ENCODE measurements around the gene WDR4. TPM values are rescaled to one million over a fixed set of nuclear protein-coding genes. Genes with fewer than 3 reads are reported as not detected.

Gene WDR4
- total RNA-seq, 6 experiments from 2014 or later = 18.5 to 27.6 (median 20.9) TPM

- H3K36me3 Mint-ChIP-seq (ENCODE audit: low read depth) = peaks cover 21% of the 10 kb centered on the region
- no peak overlapping the region for H3K27ac Mint-ChIP-seq
- H3K4me1 Mint-ChIP-seq (ENCODE audit: low read depth) = no peaks in the 10 kb centered on the region
- H3K4me3 Mint-ChIP-seq = no peak overlapping the region
- H3K9me3 Mint-ChIP-seq = no peaks in the 10 kb centered on the region
- peaks cover 2% of the 10 kb centered on the region for H3K27me3 Mint-ChIP-seq (ENCODE audit: insufficient read depth)
- TF ChIP-seq CTCF (IDR thresholded peaks at IDR 0.05) = no peak
- DNase-seq = no peak
Observed at GRCh38 chr21:42905195-42905594, 25.9 kb upstream of the WDR4 start.

GRCh38 chr21:42903817-42904216 lies 24.5 kb upstream of the WDR4 start:
- no peak overlapping the region for H3K27ac Mint-ChIP-seq
- H3K36me3 Mint-ChIP-seq (ENCODE audit: low read depth) = peaks cover 18% of the 10 kb centered on the region
- H3K4me3 Mint-ChIP-seq = no peak overlapping the region
- no peak for TF ChIP-seq CTCF (IDR thresholded peaks at IDR 0.05)
- DNase-seq = no peak
- H3K4me1 Mint-ChIP-seq (ENCODE audit: low read depth) = no peaks in the 10 kb centered on the region
- H3K27me3 Mint-ChIP-seq (ENCODE audit: insufficient read depth) = peaks cover 2% of the 10 kb centered on the region
- H3K9me3 Mint-ChIP-seq = no peaks in the 10 kb centered on the region

- H3K27ac Mint-ChIP-seq = no peak overlapping the region
- no peak for DNase-seq
- no peak for TF ChIP-seq CTCF (IDR thresholded peaks at IDR 0.05)
- H3K27me3 Mint-ChIP-seq (ENCODE audit: insufficient read depth) = no peaks in the 10 kb centered on the region
- H3K9me3 Mint-ChIP-seq = no peaks in the 10 kb centered on the region
- no peak overlapping the region for H3K4me3 Mint-ChIP-seq
- H3K36me3 Mint-ChIP-seq (ENCODE audit: low read depth) = peaks cover 17% of the 10 kb centered on the region
- no peaks in the 10 kb centered on the region for H3K4me1 Mint-ChIP-seq (ENCODE audit: low read depth)
Observed at GRCh38 chr21:42900446-42900845, 21.1 kb upstream of the WDR4 start.

GRCh38 chr21:42892931-42893755 lies 13.8 kb upstream of the WDR4 start, which contains the start of gene NDUFV3:
Gene NDUFV3 (plus strand): TSS chr21:42893309. CDS start chr21:42893334, 25 bp downstream.
- peak within 1 kb of the TSS; percentile 98 for H3K27ac Mint-ChIP-seq
- H3K4me1 Mint-ChIP-seq (ENCODE audit: low read depth) = peaks cover 12% of the 10 kb centered on the region
- DNase-seq = peak; percentile 98

GRCh38 chr21:42892582-42892930 lies 13.2 kb upstream of the WDR4 start:
- no peak for TF ChIP-seq CTCF (IDR thresholded peaks at IDR 0.05)
- peak overlapping the region; percentile 98 for H3K27ac Mint-ChIP-seq
- no peak for DNase-seq

More at GRCh38 chr21:42892931-42893755, 13.8 kb upstream of the WDR4 start, which contains the start of gene NDUFV3:
- Mint-ChIP-seq H3K36me3 (ENCODE audit: low read depth) (peaks cover 3% of the 10 kb centered on the region), H3K4me3 (peak within 1 kb of the TSS; percentile 93), H3K9me3 (no peaks in the 10 kb centered on the region), H3K27me3 (ENCODE audit: insufficient read depth) (no peaks in the 10 kb centered on the region; the same call in 1 of the 2 replicates)
- TF ChIP-seq CTCF (IDR thresholded peaks at IDR 0.05) = peak; percentile 31

More at GRCh38 chr21:42892582-42892930, 13.2 kb upstream of the WDR4 start:
- H3K4me3 Mint-ChIP-seq = peak overlapping the region; percentile 93
- H3K9me3 Mint-ChIP-seq = no peaks in the 10 kb centered on the region
- H3K4me1 Mint-ChIP-seq (ENCODE audit: low read depth) = peaks cover 12% of the 10 kb centered on the region
- no peaks in the 10 kb centered on the region; the same call in 1 of the 2 replicates for H3K27me3 Mint-ChIP-seq (ENCODE audit: insufficient read depth)
- H3K36me3 Mint-ChIP-seq (ENCODE audit: low read depth) = no peaks in the 10 kb centered on the region
